Activated T-helper 2 cell treated with anti-CD3 and anti-CD28 coated beads, Interferon-gamma antibody, Interleukin-2, Interleukin-4, amounts not matched to agents 10 μg/mL and 5 μg/mL and 100 μg/mL, durations not matched to agents 14 hours and 24 hours and 36 hours (primary cell): ENCODE results near the gene SHISAL1. TPM values are rescaled to one million over a fixed set of nuclear protein-coding genes. Genes with fewer than 3 reads are reported as not detected.

Source experiments
- DNase-seq: peaks from one replicate; pipeline ENCODE4 v3.0.0; 2021; ENCODE audit warnings: low spot score
- H3K27ac Mint-ChIP-seq: one replicate; pipeline ENCODE4 v1.8.0; 2021; ENCODE audit warnings: mixed read lengths
- H3K27me3 Mint-ChIP-seq: one replicate; pipeline ENCODE4 v1.8.0; 2021; ENCODE audit warnings: low read depth, mixed read lengths
- H3K36me3 Mint-ChIP-seq: one replicate; pipeline ENCODE4 v1.8.0; 2021; ENCODE audit warnings: low read depth, mixed read lengths
- H3K4me1 Mint-ChIP-seq: one replicate; pipeline ENCODE4 v1.8.0; 2021; ENCODE audit warnings: low read depth, mixed read lengths
- H3K4me3 Mint-ChIP-seq: one replicate; pipeline ENCODE4 v1.8.0; 2021; ENCODE audit warnings: low read depth, mild to moderate bottlenecking, moderate library complexity, mixed read lengths
- H3K9me3 Mint-ChIP-seq: one replicate; pipeline ENCODE4 v1.8.0; 2021; ENCODE audit warnings: mixed read lengths
- intact Hi-C: fragments of 100-400 bp; cut with micrococcal nuclease; formaldehyde crosslinking; loops from one replicate; pipeline ENCODE4 v1.15.1; 2023
- total RNA-seq: library from RNA; stranded (reverse); gene quantifications from 2 replicates; pipeline ENCODE4 v1.2.3, GENCODE V29; 2022

Gene SHISAL1
- total RNA-seq, 1 donor from 2014 or later: not detected

GRCh38 chr22:44351685-44352377, 39.1 kb upstream of the SHISAL1 start:
- no peaks in the 10 kb centered on the region for H3K9me3 Mint-ChIP-seq
- H3K4me1 Mint-ChIP-seq: peaks cover 6% of the 10 kb centered on the region
- no peaks in the 10 kb centered on the region for H3K36me3 Mint-ChIP-seq
- H3K27me3 Mint-ChIP-seq: peaks cover 5% of the 10 kb centered on the region
- H3K27ac Mint-ChIP-seq: peak overlapping the region; percentile 39
- no peak overlapping the region for H3K4me3 Mint-ChIP-seq
- intact Hi-C loops: no loop called here
- DNase-seq: no peak

GRCh38 chr22:44351037-44351436, 38.3 kb upstream of the SHISAL1 start:
- intact Hi-C loops: no loop called here
- Mint-ChIP-seq H3K4me1 (peaks cover 6% of the 10 kb centered on the region), H3K4me3 (no peak overlapping the region), H3K36me3 (no peaks in the 10 kb centered on the region), H3K27ac (no peak overlapping the region), H3K9me3 (no peaks in the 10 kb centered on the region), H3K27me3 (peaks cover 5% of the 10 kb centered on the region)
- no peak for DNase-seq

DNA sequence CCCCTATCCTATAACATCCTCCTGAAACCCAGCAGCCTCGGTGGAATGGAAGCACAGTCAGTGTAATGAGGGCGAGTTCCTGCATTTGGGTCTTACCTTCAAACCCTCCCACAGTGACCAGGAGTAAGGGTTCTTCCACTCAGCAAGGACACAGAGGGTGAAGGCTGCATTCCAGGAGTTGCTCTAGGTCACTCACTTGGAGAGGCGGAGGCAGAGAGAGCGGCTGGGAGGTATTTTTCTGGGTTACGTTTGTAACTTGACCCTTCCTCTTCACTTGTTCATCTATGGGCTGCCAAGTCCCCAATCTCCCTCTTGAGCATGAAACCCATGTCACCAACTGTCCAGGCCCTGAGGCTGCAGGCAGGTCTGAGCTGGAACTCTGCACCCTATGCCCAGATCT, 36.8 kb upstream of the SHISAL1 start:
- intact Hi-C loops: no loop called here
- no peak for DNase-seq

GRCh38 chr22:44348971-44349560, 36.3 kb upstream of the SHISAL1 start:
- intact Hi-C loops: no loop called here
- no peak for DNase-seq
- no peaks in the 10 kb centered on the region for H3K36me3 Mint-ChIP-seq

More for the DNA sequence above, 36.8 kb upstream of the SHISAL1 start:
- H3K4me1 Mint-ChIP-seq: peaks cover 6% of the 10 kb centered on the region
- H3K27me3 Mint-ChIP-seq: peaks cover 5% of the 10 kb centered on the region
- no peaks in the 10 kb centered on the region for H3K9me3 Mint-ChIP-seq
- H3K36me3 Mint-ChIP-seq: no peaks in the 10 kb centered on the region
- no peak overlapping the region for H3K27ac Mint-ChIP-seq
- no peak overlapping the region for H3K4me3 Mint-ChIP-seq

DNA sequence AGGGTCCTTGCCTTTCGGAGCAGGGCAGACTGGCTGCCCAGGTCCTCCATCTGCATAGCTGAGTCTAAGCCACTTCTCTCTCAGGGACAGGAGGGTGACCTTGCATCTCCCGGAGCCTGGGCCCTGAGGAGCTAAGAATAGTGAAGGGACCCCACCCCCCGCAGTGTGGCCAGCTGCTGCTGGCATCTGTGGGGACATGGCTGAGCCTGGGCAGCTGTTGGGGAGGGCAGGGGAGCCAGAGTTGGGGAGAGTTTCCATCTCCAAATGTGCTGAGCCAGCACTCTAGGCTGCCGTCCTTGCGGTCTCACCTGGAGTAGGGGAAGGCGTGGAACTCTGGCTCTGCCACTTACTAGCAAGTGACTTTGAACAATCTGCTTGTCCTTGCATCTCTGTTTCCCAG, 34.8 kb upstream of the SHISAL1 start:
- H3K9me3 Mint-ChIP-seq: no peaks in the 10 kb centered on the region
- H3K36me3 Mint-ChIP-seq: no peaks in the 10 kb centered on the region
- intact Hi-C loops: no loop called here
- H3K27ac Mint-ChIP-seq: no peak overlapping the region
- no peaks in the 10 kb centered on the region for H3K27me3 Mint-ChIP-seq
- H3K4me3 Mint-ChIP-seq: no peak overlapping the region
- H3K4me1 Mint-ChIP-seq: peaks cover 6% of the 10 kb centered on the region
- no peak for DNase-seq

More at GRCh38 chr22:44348971-44349560, 36.3 kb upstream of the SHISAL1 start:
- Mint-ChIP-seq H3K4me3 (no peak overlapping the region), H3K4me1 (peaks cover 6% of the 10 kb centered on the region), H3K27me3 (peaks cover under 1% of the 10 kb centered on the region), H3K9me3 (no peaks in the 10 kb centered on the region), H3K27ac (no peak overlapping the region)

- no peaks in the 10 kb centered on the region for H3K36me3 Mint-ChIP-seq
- H3K27me3 Mint-ChIP-seq: no peaks in the 10 kb centered on the region
- H3K4me1 Mint-ChIP-seq: peaks cover 6% of the 10 kb centered on the region
- no peaks in the 10 kb centered on the region for H3K9me3 Mint-ChIP-seq
- DNase-seq: no peak
- intact Hi-C loops: no loop called here
- H3K4me3 Mint-ChIP-seq: no peak overlapping the region
- H3K27ac Mint-ChIP-seq: no peak overlapping the region
These were observed 34.3 kb upstream of the SHISAL1 start for GRCh38 chr22:44347080-44347479.

GRCh38 chr22:44345872-44346271, 33.1 kb upstream of the SHISAL1 start:
- H3K27ac Mint-ChIP-seq: no peak overlapping the region
- no peaks in the 10 kb centered on the region for H3K9me3 Mint-ChIP-seq
- no peak for DNase-seq
- intact Hi-C loops: no loop called here
- no peak overlapping the region for H3K4me3 Mint-ChIP-seq
- no peaks in the 10 kb centered on the region for H3K36me3 Mint-ChIP-seq
- H3K4me1 Mint-ChIP-seq: no peaks in the 10 kb centered on the region
- no peaks in the 10 kb centered on the region for H3K27me3 Mint-ChIP-seq

DNA sequence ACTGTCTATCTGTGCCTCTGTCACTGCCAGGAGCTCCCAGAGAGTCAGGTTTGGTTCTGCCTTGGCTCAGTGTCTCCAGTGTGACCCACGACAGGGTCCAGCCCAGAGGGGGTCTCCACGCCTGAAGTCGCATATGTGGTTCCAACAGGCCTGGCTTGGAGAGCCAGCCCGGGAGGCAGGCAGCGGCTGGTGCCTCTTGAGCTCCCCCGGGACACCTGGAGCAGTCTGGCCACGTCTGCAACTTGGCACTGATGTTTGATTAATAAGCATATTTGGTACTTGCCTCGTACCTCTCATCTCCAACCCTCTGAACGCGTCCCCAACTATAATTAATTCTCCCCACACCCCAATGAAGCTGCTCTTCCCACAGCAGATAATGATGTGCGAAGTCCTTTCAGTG, 31.7 kb upstream of the SHISAL1 start:
- no peak overlapping the region for H3K27ac Mint-ChIP-seq

GRCh38 chr22:44342347-44342956, 29.7 kb upstream of the SHISAL1 start:
- intact Hi-C loops: no loop called here
- Mint-ChIP-seq H3K4me1 (no peaks in the 10 kb centered on the region), H3K9me3 (no peaks in the 10 kb centered on the region)

More for the DNA sequence above, 31.7 kb upstream of the SHISAL1 start:
- intact Hi-C loops: no loop called here
- Mint-ChIP-seq H3K4me1 (no peaks in the 10 kb centered on the region), H3K9me3 (no peaks in the 10 kb centered on the region), H3K4me3 (no peak overlapping the region), H3K27me3 (no peaks in the 10 kb centered on the region), H3K36me3 (no peaks in the 10 kb centered on the region)
- DNase-seq: no peak

DNA sequence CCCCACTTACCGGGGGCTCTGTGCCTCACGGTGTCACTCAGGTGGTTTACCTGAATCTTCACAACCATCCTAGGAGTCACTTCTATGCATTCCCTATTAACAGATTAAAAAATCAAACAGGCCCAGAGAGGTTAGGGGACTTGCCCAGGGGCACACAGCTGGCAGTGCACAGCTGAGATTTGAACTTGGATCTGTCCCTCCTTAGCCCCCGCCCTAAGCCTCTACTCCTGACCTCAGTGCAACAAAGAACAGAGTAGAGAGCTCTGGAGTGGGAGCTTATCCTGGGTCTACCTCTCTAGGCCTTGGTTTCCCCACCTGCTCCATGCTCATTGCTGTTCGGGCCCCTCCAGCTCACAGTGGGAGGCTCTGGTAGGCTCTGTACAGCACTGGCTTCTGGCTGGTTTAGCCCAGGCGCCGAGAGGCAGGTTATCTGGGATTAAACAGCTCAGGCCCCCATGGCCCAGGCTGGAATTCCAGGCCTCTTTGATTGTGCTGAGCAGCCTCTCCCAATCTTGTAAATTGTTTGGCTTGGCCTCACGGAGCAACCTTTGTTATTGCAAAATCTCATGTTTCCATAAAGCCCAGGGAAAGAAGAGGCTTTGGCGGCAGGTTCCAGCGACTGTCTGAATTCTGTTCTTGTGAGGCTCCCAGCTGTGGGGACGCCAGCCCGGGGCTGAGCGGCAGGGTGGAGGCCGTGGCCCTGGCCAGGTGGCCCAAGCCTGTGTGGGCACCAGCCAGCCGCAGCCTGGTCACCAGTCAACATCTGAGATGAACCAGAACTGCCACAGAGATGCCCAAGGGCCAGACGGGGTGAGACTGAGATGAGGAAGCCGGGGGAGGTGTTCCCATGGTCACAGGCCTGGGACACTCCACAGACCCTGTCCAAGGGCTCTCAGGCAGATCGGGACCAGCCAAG, 28.9 kb upstream of the SHISAL1 start:
- Mint-ChIP-seq H3K4me3 (no peak overlapping the region), H3K4me1 (no peaks in the 10 kb centered on the region), H3K27me3 (no peaks in the 10 kb centered on the region), H3K36me3 (no peaks in the 10 kb centered on the region), H3K27ac (no peak overlapping the region), H3K9me3 (no peaks in the 10 kb centered on the region)
- intact Hi-C loops: no loop called here
- no peak for DNase-seq

More at GRCh38 chr22:44342347-44342956, 29.7 kb upstream of the SHISAL1 start:
- Mint-ChIP-seq H3K4me3 (no peak overlapping the region), H3K27ac (no peak overlapping the region), H3K36me3 (no peaks in the 10 kb centered on the region), H3K27me3 (no peaks in the 10 kb centered on the region)
- no peak for DNase-seq

GRCh38 chr22:44340271-44341239, 27.8 kb upstream of the SHISAL1 start:
- H3K4me3 Mint-ChIP-seq: no peak overlapping the region
- intact Hi-C loops: no loop called here
- no peaks in the 10 kb centered on the region for H3K4me1 Mint-ChIP-seq
- H3K27ac Mint-ChIP-seq: no peak overlapping the region
- no peak for DNase-seq
- no peaks in the 10 kb centered on the region for H3K27me3 Mint-ChIP-seq
- H3K36me3 Mint-ChIP-seq: no peaks in the 10 kb centered on the region
- H3K9me3 Mint-ChIP-seq: no peaks in the 10 kb centered on the region

GRCh38 chr22:44338906-44339305, 26.2 kb upstream of the SHISAL1 start:
- Mint-ChIP-seq H3K27me3 (no peaks in the 10 kb centered on the region), H3K4me3 (no peak overlapping the region), H3K9me3 (no peaks in the 10 kb centered on the region), H3K4me1 (no peaks in the 10 kb centered on the region), H3K36me3 (no peaks in the 10 kb centered on the region), H3K27ac (no peak overlapping the region)
- DNase-seq: no peak
- intact Hi-C loops: no loop called here
